Measurements from ENCODE around the gene CLDN3.

Gene CLDN3

DNA sequence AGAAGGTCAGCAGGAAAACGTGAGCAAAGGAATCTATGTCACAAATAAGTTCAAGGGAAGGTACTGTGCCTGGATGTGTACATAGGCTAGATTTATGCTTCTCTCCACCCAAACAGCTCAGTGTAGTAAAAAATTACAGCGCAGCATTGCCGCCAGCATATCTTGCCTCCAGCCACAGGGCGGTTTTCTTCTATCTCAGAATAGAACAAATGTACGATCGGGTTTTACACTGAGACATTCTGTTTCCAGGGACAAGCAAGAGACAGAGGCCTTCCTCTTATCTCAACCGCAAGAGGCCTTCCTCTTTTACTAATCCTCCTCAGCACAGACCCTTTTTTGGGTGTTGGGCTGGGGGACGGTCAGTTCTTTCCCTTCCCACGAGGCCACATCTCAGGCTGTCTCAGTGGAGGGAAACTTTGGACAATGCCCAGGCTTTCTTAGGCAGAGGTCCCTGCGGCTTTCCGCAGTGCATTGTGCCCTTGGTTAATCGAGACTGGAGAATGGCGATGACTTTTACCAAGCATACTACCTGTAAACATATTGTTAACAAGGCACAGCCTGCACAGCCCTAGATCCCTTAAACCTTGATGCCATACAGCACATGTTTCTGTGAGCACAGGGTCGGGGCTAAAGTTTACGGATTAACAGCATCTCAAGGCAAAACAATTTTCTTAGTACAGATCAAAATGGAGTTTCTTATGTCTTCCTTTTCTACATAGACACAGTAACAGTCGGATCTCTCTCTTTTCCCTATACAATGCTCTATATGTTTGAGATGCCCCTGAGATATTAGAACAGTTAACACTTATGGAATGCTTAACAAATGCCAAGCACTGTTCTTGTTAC lies 19.9 kb downstream of the CLDN3 start:
- no peak for DNase-seq (ENCODE audit: low read depth)
- TF ChIP-seq, protein P1, sequence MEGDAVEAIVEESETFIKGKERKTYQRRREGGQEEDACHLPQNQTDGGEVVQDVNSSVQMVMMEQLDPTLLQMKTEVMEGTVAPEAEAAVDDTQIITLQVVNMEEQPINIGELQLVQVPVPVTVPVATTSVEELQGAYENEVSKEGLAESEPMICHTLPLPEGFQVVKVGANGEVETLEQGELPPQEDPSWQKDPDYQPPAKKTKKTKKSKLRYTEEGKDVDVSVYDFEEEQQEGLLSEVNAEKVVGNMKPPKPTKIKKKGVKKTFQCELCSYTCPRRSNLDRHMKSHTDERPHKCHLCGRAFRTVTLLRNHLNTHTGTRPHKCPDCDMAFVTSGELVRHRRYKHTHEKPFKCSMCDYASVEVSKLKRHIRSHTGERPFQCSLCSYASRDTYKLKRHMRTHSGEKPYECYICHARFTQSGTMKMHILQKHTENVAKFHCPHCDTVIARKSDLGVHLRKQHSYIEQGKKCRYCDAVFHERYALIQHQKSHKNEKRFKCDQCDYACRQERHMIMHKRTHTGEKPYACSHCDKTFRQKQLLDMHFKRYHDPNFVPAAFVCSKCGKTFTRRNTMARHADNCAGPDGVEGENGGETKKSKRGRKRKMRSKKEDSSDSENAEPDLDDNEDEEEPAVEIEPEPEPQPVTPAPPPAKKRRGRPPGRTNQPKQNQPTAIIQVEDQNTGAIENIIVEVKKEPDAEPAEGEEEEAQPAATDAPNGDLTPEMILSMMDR (conservative IDR thresholded peaks at IDR 0.05; ENCODE audit: low read depth, low read length), result no peak

GRCh38 chr7:73746378-73746777 lies 23.7 kb downstream of the CLDN3 start:
- TF ChIP-seq, protein P1 (conservative IDR thresholded peaks at IDR 0.05; ENCODE audit: low read depth, low read length), result no peak
- DNase-seq (ENCODE audit: low read depth), result no peak
- no peak overlapping the region for H3K4me3 ChIP-seq (ENCODE audit: low read depth, low read length)

More for the DNA sequence above, 19.9 kb downstream of the CLDN3 start:
- H3K4me3 ChIP-seq (ENCODE audit: low read depth, low read length), result no peak overlapping the region

DNA sequence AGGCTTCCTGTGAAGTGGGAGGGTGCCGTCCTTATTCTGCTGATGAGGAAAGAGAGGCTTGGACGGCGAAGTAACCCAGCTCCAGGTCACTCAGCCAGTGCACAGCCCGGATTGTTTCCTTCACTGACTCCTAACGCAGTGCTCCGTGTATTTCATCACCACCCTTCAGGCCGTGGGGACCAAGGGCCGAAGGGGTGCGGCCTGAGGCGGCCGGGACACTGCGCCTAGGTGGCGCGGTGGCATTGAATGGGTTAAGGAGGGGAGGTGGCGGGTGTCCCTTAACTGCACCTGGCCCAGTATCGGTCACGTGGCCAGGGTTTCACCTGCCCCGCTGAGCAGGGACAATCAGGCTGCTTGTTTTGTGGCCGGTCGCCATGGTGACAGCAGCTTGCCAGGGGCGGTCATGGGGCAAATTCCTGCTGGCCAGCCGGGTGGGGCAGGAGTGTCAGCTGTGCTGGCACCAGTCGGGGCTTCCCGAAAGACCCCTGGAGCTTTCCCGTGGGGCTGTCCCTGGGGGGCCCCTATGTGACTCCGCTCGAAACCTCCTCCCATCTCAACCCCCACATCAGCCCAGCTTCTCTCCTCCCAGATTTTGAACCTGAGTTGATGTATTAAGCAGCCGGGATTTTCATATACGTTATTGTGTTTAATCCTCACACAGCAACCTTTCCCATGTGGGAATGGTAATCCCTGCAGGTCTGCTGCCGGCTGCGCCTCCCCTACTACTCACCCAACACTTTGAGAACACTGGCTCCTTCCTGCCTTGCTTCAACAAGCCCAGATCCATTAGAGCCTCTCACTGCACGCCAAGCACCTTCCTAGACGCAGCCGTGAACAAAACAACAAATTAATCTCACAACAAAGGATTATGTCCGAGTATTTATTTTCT lies 27.1 kb downstream of the CLDN3 start:
- TF ChIP-seq, protein P1 (conservative IDR thresholded peaks at IDR 0.05; ENCODE audit: low read depth, low read length), result no peak
- peak; percentile 36 for DNase-seq (ENCODE audit: low read depth)
- H3K4me3 ChIP-seq (ENCODE audit: low read depth, low read length), result no peak overlapping the region

- DNase-seq (ENCODE audit: low read depth), result no peak
- no peak overlapping the region for H3K4me3 ChIP-seq (ENCODE audit: low read depth, low read length)
- TF ChIP-seq, protein P1 (conservative IDR thresholded peaks at IDR 0.05; ENCODE audit: low read depth, low read length), result no peak
Observed at GRCh38 chr7:73742338-73742752, 27.7 kb downstream of the CLDN3 start.

DNA sequence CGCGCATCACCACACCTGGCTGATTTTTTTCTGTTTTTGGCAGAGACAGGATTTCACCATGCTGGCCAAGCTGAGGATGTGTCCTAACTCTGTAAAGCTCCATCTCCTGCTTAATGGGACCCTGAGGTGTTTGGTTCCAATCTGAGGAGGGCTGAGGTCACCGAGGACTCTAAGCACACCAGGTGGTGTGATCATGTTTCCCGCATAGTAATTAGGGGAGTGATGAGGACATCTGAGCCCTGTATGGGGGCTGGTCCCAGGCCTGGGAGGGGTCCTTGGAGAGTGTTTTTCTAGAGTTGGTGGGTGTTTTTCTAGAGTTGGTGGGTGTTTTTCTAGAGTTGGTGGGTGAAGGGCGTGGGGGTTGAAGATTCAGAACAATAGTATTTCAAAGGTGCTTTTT lies 28.5 kb downstream of the CLDN3 start:
- TF ChIP-seq, protein P1 (conservative IDR thresholded peaks at IDR 0.05; ENCODE audit: low read depth, low read length), result no peak
- no peak overlapping the region for H3K4me3 ChIP-seq (ENCODE audit: low read depth, low read length)
- DNase-seq (ENCODE audit: low read depth), result no peak

DNA sequence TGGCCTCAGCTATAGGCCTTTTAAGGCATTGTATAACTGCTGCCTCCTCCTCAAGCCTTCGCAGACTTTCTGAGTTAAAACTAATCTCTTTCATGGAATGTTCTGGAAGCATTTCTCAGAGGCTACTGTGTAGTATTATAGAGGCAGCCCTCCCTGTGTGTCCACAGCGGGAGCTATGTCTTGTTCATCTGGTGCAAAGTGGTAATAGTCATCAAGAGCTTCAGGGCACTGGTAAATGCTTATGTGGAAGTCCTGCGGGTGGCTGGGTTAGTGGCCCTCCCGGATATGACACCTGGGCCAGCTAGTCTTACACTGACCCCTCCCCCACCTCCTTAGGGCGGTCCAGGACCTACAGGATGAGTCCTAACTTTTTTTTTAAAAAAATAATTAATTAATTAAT lies 29.3 kb downstream of the CLDN3 start:
- no peak overlapping the region for H3K4me3 ChIP-seq (ENCODE audit: low read depth, low read length)
- TF ChIP-seq, protein P1 (conservative IDR thresholded peaks at IDR 0.05; ENCODE audit: low read depth, low read length), result no peak
- no peak for DNase-seq (ENCODE audit: low read depth)

All from choroid plexus epithelial cell (primary cell).